HEK293 (cell line): Measurements from ENCODE around the gene KDM4C.

Source experiments
- YY1 ChIP-seq: fragments of 450-650 bp; formaldehyde crosslinking; IDR thresholded peaks from 2 replicates; pipeline ENCODE4 v1.5.1; 2018; ENCODE audit warnings: missing biosample characterization, missing genetic modification characterization
- ZFP41 ChIP-seq: fragments of 450-650 bp; formaldehyde crosslinking; IDR thresholded peaks from 2 replicates; pipeline ENCODE4 v1.5.1; 2016; ENCODE audit warnings: missing biosample characterization, missing genetic modification characterization, borderline replicate concordance
- ZNF558 ChIP-seq: fragments of 450-650 bp; formaldehyde crosslinking; IDR thresholded peaks from 2 replicates; pipeline ENCODE4 v1.5.1; 2016; ENCODE audit warnings: missing biosample characterization, missing genetic modification characterization
- ZNF677 ChIP-seq: fragments of 450-650 bp; IDR thresholded peaks from 2 replicates; pipeline ENCODE4 v1.5.0; 2018; ENCODE audit warnings: missing biosample characterization, mild to moderate bottlenecking, missing genetic modification characterization, moderate library complexity
- TF ChIP-seq, protein P1 (sequence below): fragments of 450-650 bp; formaldehyde crosslinking; IDR thresholded peaks from 2 replicates; pipeline ENCODE4 v1.5.1; 2016; ENCODE audit warnings: missing biosample characterization, missing genetic modification characterization
- TF ChIP-seq, protein P2 (sequence below): fragments of 450-650 bp; formaldehyde crosslinking; IDR thresholded peaks from 2 replicates; pipeline ENCODE4 v1.5.1; 2016; ENCODE audit warnings: missing biosample characterization, missing genetic modification characterization, low read depth

DNA sequence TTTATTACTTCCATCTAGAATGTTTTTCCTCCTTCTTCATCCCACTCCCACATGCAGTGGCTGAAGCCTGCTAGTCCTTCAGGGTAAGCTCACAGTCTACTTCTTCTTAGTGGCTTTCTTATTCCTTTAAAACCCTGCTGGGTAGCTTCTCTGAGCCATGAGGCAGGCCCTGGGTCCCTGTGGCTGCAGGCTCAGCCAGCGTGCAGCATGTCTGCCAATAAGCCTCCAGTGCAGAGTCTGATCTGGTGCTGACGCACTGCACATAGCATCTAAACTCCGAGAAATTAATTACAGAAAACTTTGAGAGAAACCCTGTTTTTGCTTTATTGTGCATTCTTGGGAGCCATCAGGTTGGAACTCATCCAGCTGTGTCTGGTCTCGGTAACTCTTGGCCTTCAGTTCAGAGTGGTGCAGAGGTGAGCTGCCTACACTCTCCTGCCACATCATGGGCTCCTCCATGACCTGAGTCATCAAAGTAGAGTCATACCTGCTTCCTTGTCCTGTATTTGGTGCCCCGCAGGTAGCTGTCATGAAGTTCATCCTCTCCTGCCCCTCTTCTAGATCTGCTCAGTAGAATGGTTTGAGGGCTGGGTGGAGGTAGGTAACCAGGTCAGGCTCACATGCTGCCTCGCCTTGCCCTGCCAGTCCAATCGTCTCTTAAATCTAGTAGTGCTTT, 339.4 kb downstream of the KDM4C start:
- TF ChIP-seq ZNF677 (tag by site-specific recombination) (no peak), YY1 (tag by site-specific recombination) (no peak), ZNF558 (tag by site-specific recombination) (no peak), ZFP41 (tag by site-specific recombination) (no peak)
- TF ChIP-seq, protein P1, sequence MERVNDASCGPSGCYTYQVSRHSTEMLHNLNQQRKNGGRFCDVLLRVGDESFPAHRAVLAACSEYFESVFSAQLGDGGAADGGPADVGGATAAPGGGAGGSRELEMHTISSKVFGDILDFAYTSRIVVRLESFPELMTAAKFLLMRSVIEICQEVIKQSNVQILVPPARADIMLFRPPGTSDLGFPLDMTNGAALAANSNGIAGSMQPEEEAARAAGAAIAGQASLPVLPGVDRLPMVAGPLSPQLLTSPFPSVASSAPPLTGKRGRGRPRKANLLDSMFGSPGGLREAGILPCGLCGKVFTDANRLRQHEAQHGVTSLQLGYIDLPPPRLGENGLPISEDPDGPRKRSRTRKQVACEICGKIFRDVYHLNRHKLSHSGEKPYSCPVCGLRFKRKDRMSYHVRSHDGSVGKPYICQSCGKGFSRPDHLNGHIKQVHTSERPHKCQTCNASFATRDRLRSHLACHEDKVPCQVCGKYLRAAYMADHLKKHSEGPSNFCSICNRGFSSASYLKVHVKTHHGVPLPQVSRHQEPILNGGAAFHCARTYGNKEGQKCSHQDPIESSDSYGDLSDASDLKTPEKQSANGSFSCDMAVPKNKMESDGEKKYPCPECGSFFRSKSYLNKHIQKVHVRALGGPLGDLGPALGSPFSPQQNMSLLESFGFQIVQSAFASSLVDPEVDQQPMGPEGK (tag by site-specific recombination), result no peak
- TF ChIP-seq, protein P2, sequence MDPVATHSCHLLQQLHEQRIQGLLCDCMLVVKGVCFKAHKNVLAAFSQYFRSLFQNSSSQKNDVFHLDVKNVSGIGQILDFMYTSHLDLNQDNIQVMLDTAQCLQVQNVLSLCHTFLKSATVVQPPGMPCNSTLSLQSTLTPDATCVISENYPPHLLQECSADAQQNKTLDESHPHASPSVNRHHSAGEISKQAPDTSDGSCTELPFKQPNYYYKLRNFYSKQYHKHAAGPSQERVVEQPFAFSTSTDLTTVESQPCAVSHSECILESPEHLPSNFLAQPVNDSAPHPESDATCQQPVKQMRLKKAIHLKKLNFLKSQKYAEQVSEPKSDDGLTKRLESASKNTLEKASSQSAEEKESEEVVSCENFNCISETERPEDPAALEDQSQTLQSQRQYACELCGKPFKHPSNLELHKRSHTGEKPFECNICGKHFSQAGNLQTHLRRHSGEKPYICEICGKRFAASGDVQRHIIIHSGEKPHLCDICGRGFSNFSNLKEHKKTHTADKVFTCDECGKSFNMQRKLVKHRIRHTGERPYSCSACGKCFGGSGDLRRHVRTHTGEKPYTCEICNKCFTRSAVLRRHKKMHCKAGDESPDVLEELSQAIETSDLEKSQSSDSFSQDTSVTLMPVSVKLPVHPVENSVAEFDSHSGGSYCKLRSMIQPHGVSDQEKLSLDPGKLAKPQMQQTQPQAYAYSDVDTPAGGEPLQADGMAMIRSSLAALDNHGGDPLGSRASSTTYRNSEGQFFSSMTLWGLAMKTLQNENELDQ (tag by site-specific recombination), result no peak
